DMS79 treated with DMSO at 0.1 percent for 48 hours (cell line): Measurements from ENCODE around the gene ABCC5.
"Not testable (repeated sequence)": the region's sequence is repeated elsewhere in the genome, so short reads cannot be mapped to it uniquely, and the experiment has no call there.

Experiments used
- DNase-seq: peaks from one replicate; lab custom pipeline; 2025; lab: John Stamatoyannopoulos, UW

The ABCC5 gene

DNA sequence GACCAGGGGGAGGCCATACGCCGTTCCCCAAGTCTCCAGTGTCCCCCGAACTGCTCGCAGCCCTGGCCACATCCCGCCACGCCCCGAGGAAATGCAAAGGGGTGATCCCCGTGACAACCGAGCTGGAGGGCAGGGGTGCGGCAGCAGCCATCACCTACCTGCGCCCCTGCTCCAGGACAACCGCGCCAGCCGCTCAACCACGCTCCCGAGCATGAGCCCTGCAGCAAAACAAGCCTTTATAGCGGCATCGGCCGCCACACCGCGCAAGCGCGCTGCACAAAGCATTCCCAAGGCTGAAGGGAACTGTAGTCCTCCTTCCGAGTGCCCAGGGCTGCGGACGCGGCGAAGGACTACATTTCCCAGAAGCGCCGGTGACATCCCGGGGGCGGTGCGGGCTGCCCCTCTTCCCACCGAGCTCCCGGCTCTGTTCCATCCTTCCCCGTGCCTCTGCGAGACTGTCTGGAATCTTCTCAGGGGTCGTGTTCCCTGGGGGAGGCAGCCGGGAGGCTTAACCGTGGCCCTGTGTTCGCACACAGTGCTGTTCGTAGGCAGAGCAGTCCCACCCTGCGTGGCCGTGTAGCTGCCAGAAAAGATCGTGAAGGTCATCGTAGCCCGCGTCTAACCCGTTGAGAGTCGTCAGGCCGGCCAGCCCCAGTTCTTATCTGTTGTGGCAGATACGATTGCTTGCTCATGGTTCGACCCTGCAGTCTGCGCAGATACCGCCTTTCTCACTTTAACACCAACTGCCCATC, at the start of gene ABCC5:
ABCC5 (minus strand) TSS at position 213 of the 752 bp plus-strand sequence. CDS start 3,492 bp downstream, outside the sequence.
- peak; percentile 91 for DNase-seq

DNA sequence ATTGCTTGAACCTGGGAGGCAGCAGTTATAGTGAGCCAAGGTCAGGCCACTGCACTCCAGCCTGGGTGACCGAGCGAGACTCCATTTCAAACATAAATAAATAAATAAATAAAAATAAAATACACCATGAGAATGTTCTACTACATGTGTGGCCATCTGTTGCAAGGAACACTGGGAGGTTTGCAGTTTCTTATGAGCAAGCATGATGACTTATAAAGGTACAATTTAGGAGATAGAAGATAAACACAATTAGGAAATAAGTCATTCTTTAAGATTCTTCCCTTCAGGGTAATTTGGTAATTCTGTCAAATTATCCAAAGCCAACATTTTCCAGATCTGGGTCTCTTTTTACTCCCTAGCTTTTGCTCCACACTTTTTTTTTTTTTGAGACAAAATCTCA, 48.5 kb upstream of the ABCC5 start:
- DNase-seq, result no peak

DNA sequence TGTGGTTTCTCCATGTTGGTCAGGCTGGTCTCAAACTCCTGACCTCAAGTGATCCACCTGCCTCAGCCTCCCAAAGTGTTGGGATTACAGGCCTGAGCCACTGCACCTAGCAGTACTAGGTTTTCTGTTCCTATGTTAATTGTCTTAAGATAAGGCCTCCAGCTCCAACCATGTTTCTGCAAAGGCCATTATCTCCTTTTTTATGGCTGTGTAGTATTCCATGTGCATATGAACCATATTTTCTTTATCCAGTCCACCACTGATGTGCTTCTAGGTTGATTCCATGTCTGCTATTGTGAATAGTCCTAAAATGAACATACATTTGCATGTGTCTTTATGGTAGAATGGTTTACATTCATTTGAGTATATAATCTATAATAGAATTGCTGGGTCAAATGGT, 45.0 kb upstream of the ABCC5 start:
- no peak for DNase-seq

DNA sequence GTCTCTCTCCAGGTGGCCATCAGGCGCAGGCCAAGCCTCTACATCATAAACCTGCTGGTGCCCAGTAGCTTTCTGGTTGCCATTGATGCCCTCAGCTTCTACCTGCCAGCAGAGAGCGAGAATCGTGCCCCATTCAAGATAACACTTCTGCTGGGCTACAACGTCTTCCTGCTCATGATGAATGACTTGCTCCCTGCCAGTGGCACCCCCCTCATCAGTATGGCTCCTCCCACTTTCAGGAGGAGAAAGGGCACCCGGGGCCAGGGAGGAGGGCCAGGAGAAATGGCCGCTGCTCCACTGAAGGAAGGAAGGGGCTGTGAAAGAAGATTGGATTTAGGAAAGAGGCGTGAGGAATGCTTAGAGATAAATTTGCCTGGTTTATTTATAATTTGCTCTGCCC, 41.7 kb upstream of the ABCC5 start:
- DNase-seq, result no peak

DNA sequence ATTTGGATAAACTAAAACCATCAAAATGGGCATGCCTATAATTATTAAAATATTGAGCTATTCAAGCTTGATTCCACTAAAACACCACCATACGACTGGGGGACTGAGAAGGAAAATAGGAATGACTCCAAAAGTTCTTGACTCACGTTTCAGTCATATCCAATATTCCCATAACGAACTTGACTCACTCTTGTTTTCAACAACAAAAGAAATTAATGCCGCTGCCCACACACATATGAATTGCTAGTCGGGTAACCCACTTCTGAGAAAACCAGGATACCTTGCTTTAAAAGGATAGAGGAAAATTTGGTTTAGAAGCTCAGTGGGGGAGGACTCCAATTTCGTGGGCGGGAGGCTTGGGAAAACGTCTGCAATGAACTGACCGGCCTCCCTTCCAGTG, 40.3 kb upstream of the ABCC5 start:
- DNase-seq, result no peak

DNA sequence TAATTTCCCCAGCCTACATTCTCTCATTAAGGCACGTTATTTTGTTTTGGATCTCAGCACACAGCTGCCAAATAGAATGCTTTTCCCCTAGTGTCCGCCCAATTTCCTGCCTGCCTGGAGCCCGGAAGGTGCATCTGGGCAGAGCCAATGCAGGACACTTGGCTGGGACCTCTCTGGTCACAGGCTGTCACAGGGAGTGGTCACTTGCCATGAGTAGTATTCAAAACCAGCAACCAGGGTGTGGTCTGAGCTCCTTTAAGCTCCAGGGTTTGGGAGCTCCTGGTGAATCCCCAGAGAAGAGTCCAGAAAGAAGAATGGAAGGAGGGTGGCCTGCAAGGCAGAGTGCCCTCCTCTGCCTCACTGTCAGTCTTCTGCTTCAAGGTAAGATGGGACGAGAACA, 35.1 kb upstream of the ABCC5 start, which contains the start of gene HTR3C:
HTR3C (plus strand) TSS at position 281 of the 400 bp plus-strand sequence; CDS start at position 315, 34 bp downstream.
- DNase-seq, result no peak

DNA sequence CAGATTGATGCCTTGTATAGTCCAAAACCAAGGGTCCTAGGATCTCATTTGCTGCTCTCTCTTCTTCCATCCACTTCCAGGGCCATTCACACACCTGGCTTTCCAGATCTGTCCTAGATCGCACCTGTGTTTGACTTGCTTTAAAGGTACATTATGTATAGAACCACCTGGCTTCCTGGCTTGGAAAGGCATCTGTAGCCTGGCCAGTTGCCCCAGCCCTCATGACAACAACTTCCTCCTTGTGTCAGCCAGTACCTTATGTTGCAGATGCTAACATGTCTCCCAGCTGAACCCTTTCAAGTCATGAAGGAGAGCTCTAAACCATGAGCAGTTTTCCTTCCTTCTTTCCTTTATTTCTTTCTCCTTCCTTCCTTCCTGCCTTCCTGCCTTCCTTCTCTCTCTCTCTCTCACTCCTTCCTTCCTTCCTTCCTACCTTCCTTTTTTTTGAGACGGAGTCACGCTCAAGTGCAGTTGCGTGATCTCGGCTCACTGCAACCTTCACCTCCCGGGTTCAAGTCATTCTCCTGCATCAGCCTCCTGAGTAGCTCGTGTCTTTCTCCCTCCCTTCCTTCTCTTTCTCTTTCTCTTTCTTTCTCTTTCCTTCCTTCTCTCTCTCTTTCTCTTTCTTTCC, 32.6 kb upstream of the ABCC5 start:
- no peak for DNase-seq

DNA sequence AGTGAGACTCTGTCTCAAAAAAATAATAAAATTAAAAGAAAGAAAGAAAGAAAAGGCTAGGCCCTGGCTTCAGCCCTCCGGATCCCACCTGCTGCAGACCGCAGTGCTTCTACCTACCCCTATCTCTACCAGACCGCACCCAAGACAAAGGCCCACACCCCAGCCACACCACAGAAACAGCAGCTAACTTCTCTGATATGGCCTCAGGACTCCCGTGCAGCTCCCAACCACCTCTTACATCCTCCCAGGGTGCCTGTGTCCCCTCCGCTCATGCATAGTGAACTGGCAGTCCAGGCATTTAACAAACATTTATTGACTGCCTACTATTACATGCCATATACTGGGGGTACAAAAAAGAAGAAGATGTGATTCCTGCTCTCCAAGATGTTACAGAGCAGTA, 28.3 kb upstream of the ABCC5 start:
- no peak for DNase-seq

DNA sequence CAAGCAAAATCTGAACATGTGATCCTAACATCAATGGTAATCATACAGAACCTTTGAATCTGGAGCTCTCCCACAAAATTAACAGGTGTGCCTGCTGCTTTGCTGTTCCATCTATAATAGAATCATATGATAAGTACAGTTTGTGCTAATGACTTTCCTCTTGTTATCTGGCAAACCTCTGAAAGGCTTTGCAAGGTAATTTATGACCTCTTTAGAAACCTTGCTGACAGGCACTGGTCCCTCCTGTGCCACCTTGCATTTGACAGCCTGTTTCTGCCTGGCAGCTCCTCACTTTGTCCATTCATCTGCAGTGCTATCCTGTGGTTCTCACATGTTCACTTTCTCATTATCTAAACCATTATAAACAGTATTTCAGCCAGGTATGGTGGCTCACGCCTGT, 24.9 kb upstream of the ABCC5 start:
- DNase-seq, result peak; percentile 3

DNA sequence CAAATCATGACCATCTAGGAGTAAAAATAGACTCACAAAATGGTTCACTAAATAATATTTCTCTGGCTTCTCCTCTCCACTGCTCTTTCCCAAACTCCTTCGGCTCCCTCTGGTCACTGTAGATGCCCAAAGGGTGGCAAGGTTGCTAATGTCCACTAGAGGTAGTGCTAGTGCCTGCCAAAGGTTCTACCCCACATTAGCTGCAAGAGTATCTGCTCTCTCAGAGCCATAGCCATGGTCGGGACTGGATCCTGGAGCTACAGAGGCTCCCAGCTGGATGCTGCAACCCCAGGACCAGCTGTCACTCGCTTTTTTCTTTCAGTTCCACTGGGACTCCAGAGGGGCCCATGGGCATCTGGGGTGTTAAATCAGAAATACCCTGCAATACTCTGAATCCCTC, 22.3 kb upstream of the ABCC5 start:
- DNase-seq, result no peak

DNA sequence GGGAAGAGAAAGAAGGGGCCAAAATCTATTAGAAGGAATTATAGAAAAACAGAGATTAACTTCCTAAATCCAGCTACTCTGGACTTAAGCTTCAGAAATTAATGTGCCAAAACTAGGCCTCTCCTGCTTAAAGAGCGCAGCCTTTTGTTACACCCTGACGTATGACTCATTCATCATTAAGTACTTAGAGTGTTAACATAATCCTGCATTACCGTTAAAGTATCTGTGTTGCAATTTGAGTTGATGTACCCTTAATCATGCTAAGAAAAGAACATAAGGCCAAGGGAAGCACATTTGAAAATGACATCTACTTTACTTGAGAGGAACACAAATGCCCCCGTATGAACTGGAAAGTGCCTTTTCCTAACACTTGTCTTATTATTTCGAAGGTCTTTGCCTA, 21.7 kb upstream of the ABCC5 start:
- peak; percentile 30 for DNase-seq

DNA sequence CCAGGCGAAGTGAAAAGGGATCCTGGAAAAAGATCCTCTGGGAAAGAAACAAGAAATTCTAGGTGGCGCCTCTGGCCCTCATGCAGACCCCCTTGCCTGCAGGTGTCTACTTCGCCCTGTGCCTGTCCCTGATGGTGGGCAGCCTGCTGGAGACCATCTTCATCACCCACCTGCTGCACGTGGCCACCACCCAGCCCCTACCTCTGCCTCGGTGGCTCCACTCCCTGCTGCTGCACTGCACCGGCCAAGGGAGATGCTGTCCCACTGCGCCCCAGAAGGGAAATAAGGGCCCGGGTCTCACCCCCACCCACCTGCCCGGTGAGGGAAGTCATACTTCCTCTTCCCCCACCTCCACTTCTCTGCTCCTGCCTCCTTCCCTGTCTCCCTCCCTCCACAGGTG, 20.6 kb upstream of the ABCC5 start:
- not testable (repeated sequence) for DNase-seq

DNA sequence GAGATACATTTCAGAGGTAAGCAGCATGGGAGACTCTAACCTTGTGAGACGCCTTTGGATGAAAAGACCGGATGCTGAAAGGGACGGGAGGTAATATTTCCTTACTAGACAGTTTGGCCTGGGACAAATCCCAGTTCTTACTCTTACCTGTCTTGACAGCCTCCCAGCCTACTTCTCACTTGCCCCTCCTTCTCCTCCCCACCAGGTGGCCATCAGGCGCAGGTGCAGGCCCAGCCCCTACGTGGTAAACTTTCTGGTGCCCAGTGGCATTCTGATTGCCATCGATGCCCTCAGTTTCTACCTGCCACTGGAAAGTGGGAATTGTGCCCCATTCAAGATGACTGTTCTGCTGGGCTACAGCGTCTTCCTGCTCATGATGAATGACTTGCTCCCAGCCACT, 20.1 kb upstream of the ABCC5 start:
- no peak for DNase-seq

DNA sequence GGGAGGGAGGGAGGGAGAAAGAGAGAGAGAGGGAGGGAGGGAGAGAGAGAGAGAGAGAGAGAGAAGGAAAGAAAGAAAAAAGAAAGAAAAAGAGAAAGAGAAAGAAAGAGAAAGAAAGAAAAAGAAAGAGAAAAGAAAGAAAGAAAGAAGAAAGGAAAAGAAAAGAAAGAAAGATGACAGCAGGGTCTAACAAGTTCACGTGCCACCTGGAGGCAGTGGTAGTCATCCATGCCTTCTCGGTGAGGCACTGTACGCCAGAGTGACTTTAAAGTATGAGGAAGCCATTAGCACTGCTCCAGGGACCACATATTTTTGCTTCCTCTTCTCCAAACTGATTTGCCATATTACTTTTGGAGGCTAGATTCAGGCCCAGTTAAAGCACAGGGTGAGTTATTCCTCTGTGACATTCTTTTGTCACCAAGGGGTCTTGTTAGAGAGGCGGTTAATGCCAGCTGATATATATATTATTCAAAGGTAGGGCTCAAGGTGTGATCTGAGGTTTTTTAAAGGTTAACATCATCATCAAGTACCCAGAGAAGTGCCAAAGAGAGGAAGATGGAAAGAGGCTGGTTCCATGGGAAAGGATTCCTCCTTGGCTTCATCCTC, 13.6 kb upstream of the ABCC5 start, which contains the start of gene HTR3D:
HTR3D (plus strand) TSS at position 556 of the 606 bp plus-strand sequence; CDS start at position 556, 0 bp downstream.
- DNase-seq, result peak; percentile 69

DNA sequence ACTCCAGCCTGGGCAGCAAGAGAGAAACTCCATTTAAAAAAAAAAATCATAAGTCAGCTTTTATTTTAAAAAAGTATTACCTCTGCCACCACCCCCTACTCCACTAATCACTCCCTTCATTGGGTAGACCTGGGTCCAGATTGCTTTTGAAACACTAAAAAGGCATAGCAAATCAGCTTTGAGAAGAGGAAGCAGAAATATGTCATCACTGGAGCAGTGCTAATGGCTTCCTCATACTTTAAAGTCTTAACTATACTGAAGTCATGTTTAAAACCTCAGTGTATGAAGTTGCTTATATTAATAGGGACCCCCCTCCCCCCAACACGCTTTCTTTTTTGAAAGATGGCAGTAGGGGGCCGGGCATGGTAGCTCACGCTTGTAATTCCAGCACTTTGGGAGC, 12.9 kb upstream of the ABCC5 start:
- no peak for DNase-seq

DNA sequence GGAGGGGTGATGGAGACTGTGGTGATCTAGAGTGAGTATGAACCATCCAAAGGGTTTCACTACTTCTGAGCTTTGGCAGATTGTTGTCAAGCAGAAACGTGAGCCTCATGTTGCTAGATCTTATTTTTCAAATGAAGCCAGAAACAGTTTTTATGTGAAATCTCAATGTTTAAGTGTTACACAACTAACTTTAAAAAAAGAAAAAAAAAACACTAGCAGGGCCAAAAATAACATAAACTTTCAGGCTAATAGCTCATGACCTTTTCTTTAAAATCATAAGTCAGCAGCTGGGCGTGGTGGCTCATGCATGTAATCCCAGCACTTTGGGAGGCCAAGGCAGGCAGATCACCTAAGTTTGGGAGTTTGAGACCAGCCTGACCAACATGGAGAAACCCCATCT, 11.8 kb upstream of the ABCC5 start:
- no peak for DNase-seq

DNA sequence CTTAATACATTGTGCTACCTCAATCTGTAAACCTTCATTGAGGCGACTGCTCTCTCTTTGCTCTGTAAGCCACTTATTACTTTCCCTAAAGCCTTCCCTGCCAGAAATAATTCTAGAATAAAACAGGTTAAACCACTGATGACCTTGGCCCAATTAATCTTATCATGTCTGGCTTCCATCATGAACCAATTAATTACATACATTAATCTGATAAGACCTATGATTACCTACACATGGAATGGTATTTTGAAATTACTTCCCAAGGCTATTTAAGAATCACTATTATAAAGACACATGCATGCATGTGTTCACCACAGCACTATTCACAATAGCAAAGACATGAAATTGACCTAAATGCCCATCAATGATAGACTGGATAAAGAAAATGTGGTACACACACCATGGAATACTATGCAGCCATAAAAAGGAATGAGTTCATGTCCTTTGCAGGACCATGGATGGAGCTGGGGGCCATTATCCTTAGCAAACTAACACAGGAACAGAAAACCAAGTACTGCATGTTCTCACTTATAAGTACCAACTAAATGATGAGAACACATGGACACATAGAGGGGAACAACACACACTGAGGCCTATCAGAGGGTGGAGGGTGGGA, 10.7 kb upstream of the ABCC5 start:
- DNase-seq, result not testable (repeated sequence)

DNA sequence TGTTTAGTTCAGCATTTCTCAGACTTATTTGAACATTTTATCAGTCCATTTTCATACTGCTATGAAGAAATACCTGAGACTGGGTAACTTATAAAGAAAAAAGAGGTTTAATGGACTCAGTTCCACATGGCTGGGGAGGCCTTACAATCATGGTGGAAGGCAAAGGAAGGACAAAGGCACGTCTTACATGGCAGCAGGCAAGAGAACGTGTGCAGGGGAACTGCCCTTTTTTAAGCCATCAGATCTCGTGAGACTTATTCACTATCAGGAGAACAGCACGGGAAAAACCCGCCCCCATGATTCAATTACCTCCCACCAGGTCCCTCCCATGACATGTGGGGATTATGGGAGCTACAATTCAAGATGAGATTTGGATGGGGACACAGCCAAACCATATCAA, 7.6 kb upstream of the ABCC5 start:
- not testable (repeated sequence) for DNase-seq

DNA sequence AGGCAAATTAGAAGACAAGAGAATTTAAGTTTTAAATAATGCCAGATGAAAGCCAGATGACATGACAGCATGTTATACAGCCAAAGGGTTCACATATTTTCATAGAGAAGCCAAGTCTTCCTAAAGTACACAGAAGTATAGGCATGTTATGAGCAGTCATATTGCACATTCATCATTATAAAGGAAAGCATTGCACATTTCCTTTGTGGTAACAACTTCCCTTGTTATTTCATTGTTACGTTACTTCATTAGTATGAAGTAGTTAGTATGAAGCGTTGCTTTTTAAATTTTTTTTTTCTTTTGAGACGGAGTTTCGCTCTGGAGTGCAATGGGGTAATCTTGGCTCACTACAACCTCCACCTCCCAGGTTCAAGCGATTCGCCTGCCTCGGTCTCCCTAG, 4.6 kb upstream of the ABCC5 start:
- DNase-seq, result no peak

DNA sequence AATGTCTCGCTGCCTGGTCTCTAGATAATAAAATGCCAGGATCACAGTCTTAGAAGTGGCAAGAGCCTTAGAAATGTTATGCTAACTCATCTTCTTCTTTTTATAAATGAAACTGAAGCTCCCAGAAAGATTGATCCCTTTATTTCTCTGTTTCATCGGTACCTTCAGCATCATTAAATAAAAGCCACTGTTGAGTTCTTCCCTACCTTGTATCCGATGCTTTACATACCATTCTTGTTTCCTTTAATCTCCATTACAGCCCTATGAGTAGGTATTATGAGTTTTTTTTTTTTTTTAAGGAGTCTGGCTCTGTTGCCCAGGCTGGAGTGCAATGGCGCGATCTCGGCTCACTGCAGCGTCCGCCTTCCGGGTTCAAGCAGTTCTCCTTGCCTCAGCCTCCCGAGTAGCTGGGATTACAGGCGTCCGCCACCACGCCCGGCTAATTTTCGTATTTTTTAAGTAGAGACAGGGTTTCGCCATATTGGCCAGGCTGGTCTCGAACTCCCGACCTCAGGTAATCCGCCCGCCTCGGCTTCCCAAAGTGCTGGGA, 815 bp upstream of the ABCC5 start:
- DNase-seq, result no peak

DNA sequence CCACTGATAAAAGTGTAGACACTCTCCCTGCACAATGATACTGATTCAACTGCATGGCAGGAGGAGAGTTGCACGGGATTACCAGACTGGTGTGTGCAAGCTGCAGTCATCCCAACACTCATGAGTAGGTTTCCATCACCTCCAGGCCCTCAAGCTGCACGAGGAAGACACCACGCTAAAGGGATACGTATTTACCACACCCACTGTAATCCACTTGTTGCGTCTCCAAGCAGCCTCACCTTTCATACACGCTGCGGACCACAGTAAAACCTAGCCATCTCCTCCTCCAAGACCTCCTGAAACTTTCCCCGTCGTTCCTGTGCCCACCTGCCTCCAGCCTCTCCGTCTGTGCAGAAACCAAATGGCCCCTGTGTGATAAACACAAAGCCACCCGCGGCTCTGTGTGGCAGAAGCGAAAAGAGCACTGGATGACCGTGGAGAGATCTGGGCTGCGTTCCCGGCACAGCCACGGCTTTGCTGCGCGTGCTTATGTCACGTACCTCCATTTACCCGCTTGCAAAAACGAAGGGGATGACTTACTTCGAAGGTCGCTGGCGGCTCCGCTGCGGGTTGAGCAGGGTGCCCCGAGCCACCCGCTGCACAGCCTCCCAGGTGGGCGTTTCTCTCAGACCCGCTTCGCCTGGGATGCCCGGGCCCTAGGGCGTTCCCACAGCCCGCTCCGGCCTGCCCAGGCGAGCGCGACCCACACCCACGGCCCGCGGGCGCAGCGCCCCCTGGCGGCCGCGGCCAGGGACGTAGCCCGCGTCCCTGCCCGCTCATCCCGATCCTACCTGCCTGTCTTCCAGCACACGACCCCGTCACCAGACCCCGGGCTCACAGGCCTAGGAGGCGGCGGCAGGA, 643 bp downstream of the ABCC5 start:
- peak; percentile 31 for DNase-seq
